GM10266 (cell line): ENCODE measurements around the gene RTP5.
"Not testable (repeated sequence)": the region's sequence is repeated elsewhere in the genome, so short reads cannot be mapped to it uniquely, and the experiment has no call there.

Experiments
- DNase-seq: peaks from one replicate; pipeline ENCODE4 v3.0.0; 2012; ENCODE audit errors: extremely low spot score
- CTCF ChIP-seq: IDR thresholded peaks from 2 replicates; pipeline ENCODE4 v1.5.1; 2012; ENCODE audit warnings: mild to moderate bottlenecking, low read depth; ENCODE audit not compliant: control insufficient read depth, insufficient read depth; ENCODE audit errors: missing control alignments

The RTP5 gene

GRCh38 chr2:241910604-241911520 is 41.3 kb downstream of the RTP5 start:
- TF ChIP-seq CTCF: no peak
- no peak for DNase-seq

- no peak for DNase-seq
- TF ChIP-seq CTCF: no peak
These were observed 42.0 kb downstream of the RTP5 start for GRCh38 chr2:241911551-241911950.

- no peak for TF ChIP-seq CTCF
- no peak for DNase-seq
These were observed 42.6 kb downstream of the RTP5 start for GRCh38 chr2:241912021-241912555.

GRCh38 chr2:241913703-241914102 is 44.2 kb downstream of the RTP5 start:
- DNase-seq: no peak
- TF ChIP-seq CTCF: no peak

- no peak for DNase-seq
- no peak for TF ChIP-seq CTCF
These were observed 45.0 kb downstream of the RTP5 start for GRCh38 chr2:241914542-241914941.

GRCh38 chr2:241921631-241922030 is 52.1 kb downstream of the RTP5 start:
- not testable (repeated sequence) for DNase-seq

GRCh38 chr2:241922411-241922810 is 52.9 kb downstream of the RTP5 start:
- TF ChIP-seq CTCF: no peak
- no peak for DNase-seq

GRCh38 chr2:241922816-241923601 is 53.5 kb downstream of the RTP5 start:
- not testable (repeated sequence) for DNase-seq
